ENCODE data around the gene RBM17. TPM values are rescaled to one million over a fixed set of nuclear protein-coding genes. Genes with fewer than 3 reads are reported as not detected.
"Not testable (repeated sequence)": the region's sequence is repeated elsewhere in the genome, so short reads cannot be mapped to it uniquely, and the experiment has no call there.

Gene RBM17
- total and polyA plus RNA-seq, 5 experiments from 2014 or later: 57.4 to 130 (median 84.9) TPM

- Mint-ChIP-seq H3K27ac (peak overlapping the region in 2 of 10 donors; percentile 29 to 50), H3K27me3 (no peaks in the 10 kb centered on the region), H3K9me3 (no peaks in the 10 kb centered on the region), H3K4me1 (peaks cover 15 to 65% (median 32%) of the 10 kb centered on the region in 4 donors), H3K36me3 (no peaks in the 10 kb centered on the region), H3K4me3 (no peak overlapping the region)
- ATAC-seq: no peak
- no peak for DNase-seq
- POLR2A ChIA-PET: interaction anchor here (1.1 to 9.1 kb wide), 2 partner anchors 9 to 29 kb away, joined by 3 to 77 read pairs; no protein-coding TSS in a partner anchor
Measured at GRCh38 chr10:6058682-6059475, 30.0 kb upstream of the RBM17 start.

- POLR2A ChIA-PET: no interaction called here
- Mint-ChIP-seq H3K27ac (peak overlapping the region in 2 of 10 donors; percentile 18 to 19), H3K4me3 (peak overlapping the region in 1 of 10 donors; percentile 55), H3K4me1 (peaks cover 14 to 59% (median 29%) of the 10 kb centered on the region in 4 donors), H3K9me3 (no peaks in the 10 kb centered on the region), H3K36me3 (no peaks in the 10 kb centered on the region), H3K27me3 (no peaks in the 10 kb centered on the region)
- DNase-seq (no peak), ATAC-seq (no peak)
Measured at GRCh38 chr10:6059506-6059905, 29.3 kb upstream of the RBM17 start.

GRCh38 chr10:6061056-6061455 is 27.8 kb upstream of the RBM17 start:
- Mint-ChIP-seq H3K4me1 (peaks cover 13 to 66% (median 31%) of the 10 kb centered on the region in 4 donors), H3K9me3 (no peaks in the 10 kb centered on the region), H3K36me3 (no peaks in the 10 kb centered on the region), H3K4me3 (peak overlapping the region in 4 of 10 donors; percentile 6 to 83 (median 58)), H3K27me3 (no peaks in the 10 kb centered on the region), H3K27ac (no peak overlapping the region)
- POLR2A ChIA-PET: interaction anchor here (0.7 to 1.1 kb wide), 2 partner anchors 8 to 47 kb away, joined by 3 read pairs; no protein-coding TSS in a partner anchor
- no peak for ATAC-seq
- DNase-seq: no peak

- POLR2A ChIA-PET: interaction anchor here (0.6 to 2.4 kb wide), 7 partner anchors 9 to 340 kb away, joined by 3 to 19 read pairs (median 4); no protein-coding TSS in a partner anchor
- no peaks in the 10 kb centered on the region for H3K27me3 Mint-ChIP-seq
- peaks cover 18 to 70% (median 39%) of the 10 kb centered on the region in 4 donors for H3K4me1 Mint-ChIP-seq
- H3K4me3 Mint-ChIP-seq: peak within 1 kb of the TSS; percentile 60 to 86 (median 80)
- H3K9me3 Mint-ChIP-seq: no peaks in the 10 kb centered on the region
- H3K36me3 Mint-ChIP-seq: no peaks in the 10 kb centered on the region
- peak within 1 kb of the TSS; percentile 17 to 88 (median 67) for H3K27ac Mint-ChIP-seq
- DNase-seq (peak in 8 of 10 donors; percentile 45 to 77 (median 58)), ATAC-seq (peak; percentile 95)
Measured at GRCh38 chr10:6062101-6062771, 26.6 kb upstream of the RBM17 start, which contains the start of gene IL2RA. Gene IL2RA, minus strand, starts transcription at chr10:6062367. Its CDS starts 216 bp downstream, at chr10:6062151.

GRCh38 chr10:6064119-6064518 is 24.7 kb upstream of the RBM17 start:
- POLR2A ChIA-PET: interaction anchor here (1.2 to 2.4 kb wide), 2 partner anchors 13 to 17 kb away, joined by 4 to 19 read pairs; no protein-coding TSS in a partner anchor
- no peak for DNase-seq
- no peak for ATAC-seq
- no peak overlapping the region for H3K4me3 Mint-ChIP-seq
- H3K4me1 Mint-ChIP-seq: peaks cover 22 to 73% (median 57%) of the 10 kb centered on the region in 4 donors
- H3K9me3 Mint-ChIP-seq: no peaks in the 10 kb centered on the region
- no peaks in the 10 kb centered on the region for H3K27me3 Mint-ChIP-seq
- no peaks in the 10 kb centered on the region for H3K36me3 Mint-ChIP-seq
- H3K27ac Mint-ChIP-seq: peak overlapping the region in 1 of 10 donors; percentile 59

DNA sequence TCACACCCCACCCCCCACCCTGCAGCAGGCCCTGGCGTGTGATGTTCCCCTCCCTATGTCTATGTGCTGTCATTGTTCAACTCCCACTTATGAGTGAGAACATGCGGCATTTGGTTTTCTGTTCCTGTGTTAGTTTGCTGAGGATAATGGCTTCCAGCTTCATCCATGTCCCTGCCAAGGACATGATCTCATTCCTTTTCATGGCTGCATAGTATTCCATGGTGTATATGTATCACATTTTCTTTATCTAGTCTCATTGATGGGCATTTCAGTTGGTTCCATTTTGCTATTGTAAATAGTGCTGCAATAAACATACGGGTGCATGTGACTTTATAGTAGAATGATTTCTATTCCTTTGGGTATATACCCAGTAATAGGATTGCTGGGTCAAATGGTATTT is 24.1 kb upstream of the RBM17 start:
- POLR2A ChIA-PET, ATAC-seq, H3K4me3 Mint-ChIP-seq, H3K9me3 Mint-ChIP-seq, H3K27me3 Mint-ChIP-seq, DNase-seq, H3K36me3 Mint-ChIP-seq: not testable (repeated sequence)
- Mint-ChIP-seq H3K4me1 (peaks cover 24 to 78% (median 61%) of the 10 kb centered on the region in 4 donors), H3K27ac (peak overlapping the region in 2 of 10 donors; percentile 19 to 59)

- Mint-ChIP-seq H3K27me3 (no peaks in the 10 kb centered on the region), H3K9me3 (no peaks in the 10 kb centered on the region), H3K4me1 (peaks cover 30 to 81% (median 65%) of the 10 kb centered on the region in 4 donors), H3K36me3 (no peaks in the 10 kb centered on the region), H3K27ac (peak overlapping the region in 2 of 10 donors; percentile 4 to 19), H3K4me3 (no peak overlapping the region)
- ATAC-seq: no peak
- DNase-seq: no peak
- POLR2A ChIA-PET: interaction anchor here (0.6 to 5.5 kb wide), 2 partner anchors 11 to 16 kb away, joined by 3 to 77 read pairs; no protein-coding TSS in a partner anchor
Measured at GRCh38 chr10:6065406-6065805, 23.4 kb upstream of the RBM17 start.

DNA sequence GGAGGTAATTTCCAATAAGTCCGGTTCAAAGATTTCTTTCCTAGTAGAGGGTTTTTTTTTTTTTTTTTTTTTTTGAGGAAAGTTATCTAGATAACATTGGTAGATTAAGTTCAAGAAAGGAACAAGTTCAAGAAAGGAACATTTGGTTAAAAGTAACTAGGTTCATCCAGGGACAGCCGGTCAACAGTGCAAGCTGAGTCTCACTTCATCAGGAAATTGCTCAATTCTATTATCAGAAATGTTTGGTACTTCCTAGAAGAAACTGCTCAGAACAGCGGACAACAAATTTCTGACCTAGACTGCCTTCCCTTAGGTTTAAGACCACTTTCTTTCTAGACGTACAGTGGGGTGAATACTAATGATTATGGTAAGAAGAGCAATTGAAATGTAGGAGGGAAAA is 23.0 kb upstream of the RBM17 start:
- H3K9me3 Mint-ChIP-seq: no peaks in the 10 kb centered on the region
- H3K27me3 Mint-ChIP-seq: no peaks in the 10 kb centered on the region
- DNase-seq: no peak
- peak overlapping the region in 2 of 10 donors; percentile 5 to 20 for H3K4me3 Mint-ChIP-seq
- POLR2A ChIA-PET: interaction anchor here (0.6 to 5.5 kb wide), 2 partner anchors 11 to 16 kb away, joined by 3 to 77 read pairs; no protein-coding TSS in a partner anchor
- no peak for ATAC-seq
- H3K36me3 Mint-ChIP-seq: no peaks in the 10 kb centered on the region
- H3K4me1 Mint-ChIP-seq: peaks cover 34 to 83% (median 68%) of the 10 kb centered on the region in 4 donors
- H3K27ac Mint-ChIP-seq: peak overlapping the region in 1 of 10 donors; percentile 4

- ATAC-seq: no peak
- Mint-ChIP-seq H3K36me3 (no peaks in the 10 kb centered on the region), H3K4me3 (peak overlapping the region in 9 of 10 donors; percentile 21 to 89 (median 72)), H3K4me1 (peaks cover 33 to 83% (median 73%) of the 10 kb centered on the region in 4 donors), H3K27me3 (no peaks in the 10 kb centered on the region), H3K9me3 (no peaks in the 10 kb centered on the region), H3K27ac (peak overlapping the region in 1 of 10 donors; percentile 16)
- DNase-seq: no peak
- POLR2A ChIA-PET: interaction anchor here (0.6 to 5.5 kb wide), 4 partner anchors 13 to 135 kb away, joined by 3 to 77 read pairs (median 17); partner anchors contain the start of gene PFKFB3
Measured at GRCh38 chr10:6067457-6067856, 21.4 kb upstream of the RBM17 start.

GRCh38 chr10:6068006-6068405 is 20.8 kb upstream of the RBM17 start:
- Mint-ChIP-seq H3K36me3 (no peaks in the 10 kb centered on the region), H3K9me3 (no peaks in the 10 kb centered on the region), H3K27me3 (no peaks in the 10 kb centered on the region), H3K27ac (peak overlapping the region in 9 of 10 donors; percentile 6 to 91 (median 81)), H3K4me1 (peaks cover 32 to 83% (median 72%) of the 10 kb centered on the region in 4 donors), H3K4me3 (peak overlapping the region; percentile 69 to 89 (median 82))
- DNase-seq: no peak
- peak; percentile 2 to 5 for ATAC-seq
- POLR2A ChIA-PET: interaction anchor here (0.6 to 5.5 kb wide), 10 partner anchors 9 to 496 kb away, joined by 3 to 77 read pairs (median 4); partner anchors contain the start of gene PFKFB3

DNA sequence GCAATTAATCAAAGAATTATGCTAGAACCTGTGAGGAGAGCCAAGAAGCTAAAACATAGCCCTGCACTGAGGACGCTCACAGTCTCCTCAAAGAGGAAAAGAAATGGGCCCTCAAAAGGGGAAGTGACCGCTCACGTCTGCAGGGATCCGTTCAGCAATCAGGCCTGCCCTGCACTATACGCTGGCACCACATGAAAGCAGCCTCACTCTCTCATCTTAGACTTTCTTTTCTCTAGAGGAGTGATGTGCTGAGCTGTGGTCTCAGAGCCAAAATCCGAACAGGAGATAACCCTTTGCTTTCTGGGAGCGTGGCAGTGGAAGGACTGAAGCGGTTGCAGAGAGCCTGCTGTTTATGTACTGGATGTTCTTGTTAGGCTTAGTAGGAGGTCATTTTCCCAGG is 20.4 kb upstream of the RBM17 start:
- Mint-ChIP-seq H3K4me1 (peaks cover 33 to 85% (median 72%) of the 10 kb centered on the region in 4 donors), H3K27me3 (no peaks in the 10 kb centered on the region), H3K9me3 (no peaks in the 10 kb centered on the region), H3K27ac (peak overlapping the region in 9 of 10 donors; percentile 65 to 91 (median 81)), H3K4me3 (peak overlapping the region; percentile 69 to 89 (median 82)), H3K36me3 (no peaks in the 10 kb centered on the region)
- POLR2A ChIA-PET: interaction anchor here (0.6 to 5.5 kb wide), 10 partner anchors 9 to 495 kb away, joined by 3 to 77 read pairs (median 4); no protein-coding TSS in a partner anchor
- ATAC-seq (peak; percentile 95 to 96), DNase-seq (peak in 8 of 10 donors; percentile 38 to 77 (median 66))
